Endothelial cell of umbilical vein (primary cell): ENCODE results near the gene RUNDC3A. TPM values are rescaled to one million over a fixed set of nuclear protein-coding genes. Genes with fewer than 3 reads are reported as not detected.

Experiments
- BruUV-seq: library from RNA; stranded (reverse); fragments of 400-500 nt; replicated peaks from 2 replicates; lab custom pipeline; 2021; lab: Mats Ljungman, UMichigan
- CTCF ChIA-PET: fragments of 300-600, 350-600 bp; sonication (Branson Sonifier 250); formaldehyde crosslinking; loops from one replicate; lab custom pipeline; 2021; ENCODE audit warnings: antibody characterized with exemption, inconsistent platforms; lab: Charles Lee
- POLR2A ChIA-PET: fragments of 300-600, 350-600 bp; sonication (Branson Sonifier 250); formaldehyde crosslinking; loops from one replicate; lab custom pipeline; 2021; ENCODE audit warnings: antibody characterized with exemption, inconsistent platforms; lab: Charles Lee
- DNase-seq: peaks from one replicate; pipeline ENCODE4 v3.0.0-alpha.2; 2011; ENCODE audit warnings: low read depth, low spot score
- FAIRE-seq: peaks from 2 replicates; lab custom pipeline; 2011; peaks lifted over from hg19 to GRCh38; lab: Jason Lieb, UNC
- H2AFZ ChIP-seq: 2 replicates; pipeline ENCODE4 v1.6.0; 2012; ENCODE audit warnings: low read depth, low read length, control low read depth, inconsistent platforms
- H3K27ac ChIP-seq: 2 replicates; pipeline ENCODE4 v1.5.1; 2011; ENCODE audit warnings: low read depth, mild to moderate bottlenecking, control low read depth, low read length, moderate library complexity; ENCODE audit not compliant: insufficient read depth
- H3K27me3 ChIP-seq, 2 experiments: 2 replicates each; pipeline versions ENCODE4 v1.6.0 to v1.6.1; 2011; ENCODE audit warnings: low read length in 2 of 2, mixed read lengths in 1 of 2; ENCODE audit not compliant: control insufficient read depth in 2 of 2, insufficient read depth in 2 of 2
- H3K36me3 ChIP-seq, 2 experiments: 2 replicates in 1 of 2; 3 replicates in 1 of 2; pipeline ENCODE4 v1.5.1; 2011; ENCODE audit warnings: low read length in 2 of 2, mild to moderate bottlenecking in 1 of 2, moderate library complexity in 1 of 2; ENCODE audit not compliant: control insufficient read depth in 2 of 2, insufficient read depth in 2 of 2; ENCODE audit errors: extremely low read depth in 1 of 2
- H3K4me1 ChIP-seq: 3 replicates; pipeline ENCODE4 v1.5.1; 2011; ENCODE audit warnings: mild to moderate bottlenecking, low read length; ENCODE audit not compliant: control insufficient read depth, insufficient read depth; ENCODE audit errors: extremely low read depth
- H3K4me2 ChIP-seq: 2 replicates; pipeline ENCODE4 v1.6.1; 2011; ENCODE audit warnings: low read length, control low read depth, mixed read lengths; ENCODE audit not compliant: insufficient read depth
- H3K4me3 ChIP-seq, 3 experiments: fragments of 200-600 bp in 1 of 3; sonication (generic), shearing (Covaris generic) in 1 of 3; replicated peaks in 1 of 3; 2 replicates each; pipeline ENCODE4 v1.5.1; 2011 to 2016; ENCODE audit warnings: control low read depth in 3 of 3, low read length in 3 of 3, mild to moderate bottlenecking in 2 of 3, inconsistent platforms in 1 of 3, low read depth in 1 of 3, moderate library complexity in 1 of 3; ENCODE audit not compliant: insufficient read depth in 1 of 3
- H3K79me2 ChIP-seq: 2 replicates; pipeline ENCODE4 v1.6.0; 2012; ENCODE audit warnings: low read length, inconsistent platforms; ENCODE audit not compliant: control insufficient read depth, insufficient read depth
- H3K9ac ChIP-seq: replicated peaks from 2 replicates; pipeline ENCODE3; 2011; ENCODE audit warnings: low read length, control low read depth; ENCODE audit not compliant: insufficient read depth; ENCODE audit errors: extremely low read depth
- H3K9me1 ChIP-seq: replicated peaks from 3 replicates; pipeline ENCODE4 v1.6.0; 2011; ENCODE audit warnings: mild to moderate bottlenecking, low read length; ENCODE audit not compliant: control insufficient read depth, insufficient read depth; ENCODE audit errors: extremely low read depth
- H3K9me3 ChIP-seq: replicated peaks from 2 replicates; pipeline ENCODE4 v1.5.1; 2012; ENCODE audit warnings: low read length, inconsistent platforms; ENCODE audit not compliant: control insufficient read depth, insufficient read depth
- H4K20me1 ChIP-seq: replicated peaks from 2 replicates; pipeline ENCODE3; 2011; ENCODE audit warnings: mild to moderate bottlenecking, low read length; ENCODE audit not compliant: control insufficient read depth, insufficient read depth; ENCODE audit errors: extremely low read depth
- EZH2 ChIP-seq: IDR thresholded peaks from 2 replicates; pipeline ENCODE4 v1.6.1; 2012; ENCODE audit warnings: borderline replicate concordance, low read depth, mild to moderate bottlenecking, moderate library complexity, low read length, inconsistent platforms; ENCODE audit not compliant: severe bottlenecking
- FOS ChIP-seq: IDR thresholded peaks from 2 replicates; pipeline ENCODE4 v1.6.1; 2011; ENCODE audit warnings: mild to moderate bottlenecking, low read length, moderate library complexity, borderline replicate concordance; ENCODE audit not compliant: insufficient read depth
- GATA2 ChIP-seq: IDR thresholded peaks from 2 replicates; pipeline ENCODE4 v1.7.0; 2011; ENCODE audit warnings: low read depth, mild to moderate bottlenecking, moderate library complexity, mixed read lengths, low read length; ENCODE audit not compliant: insufficient read length, insufficient read depth
- JUN ChIP-seq: IDR thresholded peaks from 2 replicates; pipeline ENCODE4 v1.6.1; 2011; ENCODE audit warnings: borderline replicate concordance, low read depth; ENCODE audit not compliant: insufficient read length, insufficient read depth
- MYC ChIP-seq: IDR thresholded peaks from one replicate; pipeline ENCODE4 v1.6.1; 2011; ENCODE audit warnings: mild to moderate bottlenecking, low read depth, low read length
- POLR2A ChIP-seq: IDR thresholded peaks from 2 replicates; pipeline ENCODE4 v1.6.1; 2012; ENCODE audit warnings: low read depth, mild to moderate bottlenecking, control low read depth, low read length
- POLR2AphosphoS5 ChIP-seq: IDR thresholded peaks from 2 replicates; pipeline ENCODE4 v1.6.1; 2012; ENCODE audit warnings: low read depth, mild to moderate bottlenecking, control low read depth, low read length, moderate library complexity; ENCODE audit not compliant: insufficient read depth
- dilution Hi-C: fragments of 300-500 bp; cut with MboI; formaldehyde crosslinking; loops from one replicate; pipeline ENCODE4 v1.15.0; 2019; ENCODE audit warnings: low sequenced_read_pairs; ENCODE audit not compliant: extremely low pct_ligation_motif_present
- intact Hi-C: fragments of 100-400 bp; cut with micrococcal nuclease; formaldehyde crosslinking; loops from one replicate; pipeline ENCODE4 v1.10.0; 2022
- polyA plus RNA-seq, 4 experiments: library from polyadenylated mRNA; depleted of rRNA in 3 of 4; stranded (reverse) in 3 of 4; unstranded in 1 of 4; fragments of >200 nt; gene quantifications; 2 replicates each; pipeline versions ENCODE4 v1.2.1 to v1.2.3, GENCODE V29; 2011 to 2012; ENCODE audit warnings: missing spikeins in 1 of 4
- total RNA-seq: library from RNA; stranded (reverse); gene quantifications from 2 replicates; pipeline ENCODE4 v1.2.3, GENCODE V29; 2021
- TF ChIP-seq, protein P1 (sequence below), 2 donors: IDR thresholded peaks; 1 replicate in 1 of 2; 2 replicates in 1 of 2; pipeline ENCODE4 v1.5.1; 2011; ENCODE audit warnings: low read length in 2 of 2, mild to moderate bottlenecking in 2 of 2, moderate library complexity in 2 of 2, control low read depth in 1 of 2, inconsistent platforms in 1 of 2, low read depth in 1 of 2; ENCODE audit not compliant: insufficient read depth in 1 of 2; ENCODE audit errors: extremely low read depth in 1 of 2
- TF ChIP-seq, protein P2 (sequence below): IDR thresholded peaks from 2 replicates; pipeline ENCODE4 v1.6.1; 2011; ENCODE audit not compliant: insufficient read depth, insufficient read length

RUNDC3A gene
- total and polyA plus RNA-seq, 2 donors (not counting 3 experiments of a cell fraction or from before 2014, with no cell fraction given), result 0.12 TPM; not detected in 1

DNA sequence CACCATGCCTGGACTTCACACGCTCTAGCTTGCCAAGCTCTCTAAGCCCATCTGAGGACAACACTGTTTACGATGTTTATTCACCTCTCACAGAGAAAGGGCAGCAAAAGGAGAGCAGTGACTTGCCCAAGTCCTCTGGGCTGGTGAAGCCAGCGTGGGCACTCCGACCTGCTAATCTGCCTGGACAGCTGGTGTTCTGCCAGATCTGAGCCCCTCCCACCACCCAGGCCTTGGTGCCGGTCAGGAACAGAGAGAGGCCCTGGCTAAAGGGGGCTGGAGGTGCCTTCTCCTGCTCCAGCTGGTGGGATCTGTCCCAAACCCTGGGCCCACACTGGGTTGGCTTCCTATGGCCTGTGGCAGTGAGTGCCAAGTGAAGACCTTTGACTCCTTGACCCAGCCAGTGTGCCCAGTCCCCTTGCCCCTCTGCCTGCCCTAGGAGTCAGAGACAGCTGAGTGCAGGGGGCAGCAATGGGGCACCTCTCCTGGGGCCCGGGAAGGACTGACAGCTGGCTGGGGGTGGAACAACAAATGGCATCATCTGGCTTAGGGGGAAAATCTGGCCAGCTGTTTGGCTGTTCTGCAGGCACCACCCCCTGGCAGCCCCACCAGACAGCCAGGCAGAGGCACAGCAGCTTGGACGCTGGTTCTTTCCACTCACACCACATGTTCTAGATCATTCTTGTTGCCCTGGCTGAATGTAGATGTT, 38.7 kb upstream of the RUNDC3A start:
- no peaks in the 10 kb centered on the region for H3K36me3 ChIP-seq
- DNase-seq, result no peak
- TF ChIP-seq MYC, result no peak
- TF ChIP-seq, protein P1, sequence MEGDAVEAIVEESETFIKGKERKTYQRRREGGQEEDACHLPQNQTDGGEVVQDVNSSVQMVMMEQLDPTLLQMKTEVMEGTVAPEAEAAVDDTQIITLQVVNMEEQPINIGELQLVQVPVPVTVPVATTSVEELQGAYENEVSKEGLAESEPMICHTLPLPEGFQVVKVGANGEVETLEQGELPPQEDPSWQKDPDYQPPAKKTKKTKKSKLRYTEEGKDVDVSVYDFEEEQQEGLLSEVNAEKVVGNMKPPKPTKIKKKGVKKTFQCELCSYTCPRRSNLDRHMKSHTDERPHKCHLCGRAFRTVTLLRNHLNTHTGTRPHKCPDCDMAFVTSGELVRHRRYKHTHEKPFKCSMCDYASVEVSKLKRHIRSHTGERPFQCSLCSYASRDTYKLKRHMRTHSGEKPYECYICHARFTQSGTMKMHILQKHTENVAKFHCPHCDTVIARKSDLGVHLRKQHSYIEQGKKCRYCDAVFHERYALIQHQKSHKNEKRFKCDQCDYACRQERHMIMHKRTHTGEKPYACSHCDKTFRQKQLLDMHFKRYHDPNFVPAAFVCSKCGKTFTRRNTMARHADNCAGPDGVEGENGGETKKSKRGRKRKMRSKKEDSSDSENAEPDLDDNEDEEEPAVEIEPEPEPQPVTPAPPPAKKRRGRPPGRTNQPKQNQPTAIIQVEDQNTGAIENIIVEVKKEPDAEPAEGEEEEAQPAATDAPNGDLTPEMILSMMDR (IDR thresholded peaks at IDR 0.05; ENCODE audit: extremely low read depth in 1 of 2, insufficient read depth in 1 of 2, low read depth in 1 of 2, low read length in 2 of 2), result no peak
- TF ChIP-seq POLR2AphosphoS5, result no peak
- TF ChIP-seq, protein P2, sequence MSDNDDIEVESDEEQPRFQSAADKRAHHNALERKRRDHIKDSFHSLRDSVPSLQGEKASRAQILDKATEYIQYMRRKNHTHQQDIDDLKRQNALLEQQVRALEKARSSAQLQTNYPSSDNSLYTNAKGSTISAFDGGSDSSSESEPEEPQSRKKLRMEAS, result no peak
- no peak for TF ChIP-seq POLR2A
- TF ChIP-seq JUN, result no peak
- TF ChIP-seq GATA2, result no peak
- TF ChIP-seq FOS, result no peak
- TF ChIP-seq EZH2, result no peak
- H3K27ac ChIP-seq, result no peak overlapping the region
- no peaks in the 10 kb centered on the region for H3K79me2 ChIP-seq
- no peak overlapping the region for H3K9ac ChIP-seq
- H3K4me3 ChIP-seq, result no peak overlapping the region
- H3K4me2 ChIP-seq, result no peak overlapping the region
- POLR2A ChIA-PET, result no interaction called here
- dilution Hi-C loops (no loop called here), intact Hi-C loops (no loop called here)
- H2AFZ ChIP-seq, result no peak overlapping the region
- peaks cover 0 to 1% of the 10 kb centered on the region in 2 experiments for H3K27me3 ChIP-seq
- H3K4me1 ChIP-seq, result no peaks in the 10 kb centered on the region
- H3K9me3 ChIP-seq, result no peaks in the 10 kb centered on the region
- no TSS peak for BruUV-seq
- no peaks in the 10 kb centered on the region for H3K9me1 ChIP-seq
- no peaks in the 10 kb centered on the region for H4K20me1 ChIP-seq
- CTCF ChIA-PET, result interaction anchor here (1.1 kb wide), 1 partner anchor 94 kb away, joined by 3 read pairs; the partner anchor contains the start of gene FAM171A2
- FAIRE-seq, result no peak
